HEK293 (cell line): ENCODE measurements around the gene DDI1.

Experiments used
- CTCF ChIA-PET: fragments of 350-600 bp; formaldehyde crosslinking; extraction: SDS; loops from one replicate; lab custom pipeline; 2021; ENCODE audit warnings: antibody characterized with exemption; lab: Yijun Ruan, JAX
- POLR2A ChIA-PET: fragments of 300-600 bp; formaldehyde crosslinking; extraction: SDS; loops from one replicate; lab custom pipeline; 2020; ENCODE audit warnings: antibody characterized with exemption, inconsistent platforms; lab: Yijun Ruan, JAX
- H3K27ac ChIP-seq: fragments of 200-500 bp; sonication (Bioruptor generic); 2 replicates; pipeline ENCODE4 v1.5.1; 2014; ENCODE audit warnings: low read depth, low read length, control low read depth, inconsistent platforms; ENCODE audit errors: extremely low read depth
- H3K36me3 ChIP-seq, 2 experiments: fragments of 200-500 bp in 1 of 2; sonication (Bioruptor generic) in 1 of 2; 1 replicate in 1 of 2; 2 replicates in 1 of 2; pipeline ENCODE4 v1.5.1; 2014 to 2017; ENCODE audit warnings: inconsistent platforms in 2 of 2, low read length in 2 of 2; ENCODE audit not compliant: control insufficient read depth in 2 of 2, insufficient read depth in 1 of 2
- H3K4me1 ChIP-seq: fragments of 200-500 bp; sonication (Bioruptor generic); 2 replicates; pipeline ENCODE4 v1.5.1; 2014; ENCODE audit warnings: mild to moderate bottlenecking, low read length, inconsistent platforms; ENCODE audit not compliant: control insufficient read depth, insufficient read depth
- H3K4me3 ChIP-seq: 2 replicates; pipeline ENCODE4 v1.5.1; 2011; ENCODE audit warnings: low read depth, mild to moderate bottlenecking, control low read depth, low read length, moderate library complexity
- H3K9me3 ChIP-seq: fragments of 200-500 bp; sonication (Bioruptor generic); 2 replicates; pipeline ENCODE4 v1.5.1; 2014; ENCODE audit warnings: low read depth, low read length, inconsistent platforms; ENCODE audit not compliant: control insufficient read depth, insufficient read depth
- GFI1B ChIP-seq: fragments of 450-650 bp; formaldehyde crosslinking; IDR thresholded peaks from 2 replicates; pipeline ENCODE4 v1.5.1; 2016; ENCODE audit warnings: missing biosample characterization, missing genetic modification characterization
- HOXC10 ChIP-seq: sonication (generic); formaldehyde crosslinking; IDR thresholded peaks from 2 replicates; pipeline ENCODE4 v1.8.1; 2023; ENCODE audit warnings: mild to moderate bottlenecking, missing genetic modification reagents
- MEIS1 ChIP-seq: sonication (generic); formaldehyde crosslinking; IDR thresholded peaks from 2 replicates; pipeline ENCODE4 v1.8.1; 2022; ENCODE audit warnings: missing genetic modification reagents, mild to moderate bottlenecking, borderline replicate concordance
- PRDM1 ChIP-seq: fragments of 450-650 bp; formaldehyde crosslinking; IDR thresholded peaks from 2 replicates; pipeline ENCODE4; 2016; ENCODE audit warnings: missing biosample characterization, missing genetic modification characterization
- SP3 ChIP-seq: fragments of 450-650 bp; formaldehyde crosslinking; IDR thresholded peaks from 2 replicates; pipeline ENCODE4 v1.5.1; 2016; ENCODE audit warnings: missing biosample characterization, missing genetic modification characterization
- YY1 ChIP-seq: fragments of 450-650 bp; formaldehyde crosslinking; IDR thresholded peaks from 2 replicates; pipeline ENCODE4 v1.5.1; 2018; ENCODE audit warnings: missing biosample characterization, missing genetic modification characterization
- ZNF114 ChIP-seq: fragments of 450-650 bp; formaldehyde crosslinking; IDR thresholded peaks from 2 replicates; pipeline ENCODE4 v1.5.0; 2017; ENCODE audit warnings: missing biosample characterization, missing genetic modification characterization
- ZNF266 ChIP-seq: fragments of 450-650 bp; formaldehyde crosslinking; IDR thresholded peaks from 2 replicates; pipeline ENCODE4 v1.5.1; 2016; ENCODE audit warnings: missing biosample characterization, missing genetic modification characterization, low read depth
- ZNF404 ChIP-seq: fragments of 450-650 bp; formaldehyde crosslinking; IDR thresholded peaks from 2 replicates; pipeline ENCODE4 v1.5.1; 2017; ENCODE audit warnings: missing biosample characterization, missing genetic modification characterization
- ZNF423 ChIP-seq: fragments of 450-650 bp; formaldehyde crosslinking; IDR thresholded peaks from 2 replicates; pipeline ENCODE4 v1.5.1; 2016; ENCODE audit warnings: missing biosample characterization, missing genetic modification characterization
- ZNF623 ChIP-seq: fragments of 450-650 bp; formaldehyde crosslinking; IDR thresholded peaks from 2 replicates; pipeline ENCODE4 v1.5.1; 2016; ENCODE audit warnings: missing biosample characterization, missing genetic modification characterization
- ZSCAN16 ChIP-seq: fragments of 450-650 bp; formaldehyde crosslinking; IDR thresholded peaks from 2 replicates; pipeline ENCODE4 v1.5.1; 2016; ENCODE audit warnings: missing biosample characterization, missing genetic modification characterization
- TF ChIP-seq, protein P1 (sequence below): fragments of 450-650 bp; formaldehyde crosslinking; IDR thresholded peaks from 2 replicates; pipeline ENCODE4 v1.5.1; 2017; ENCODE audit warnings: missing biosample characterization, missing genetic modification characterization
- TF ChIP-seq, protein P2 (sequence below): fragments of 450-650 bp; formaldehyde crosslinking; IDR thresholded peaks from 2 replicates; pipeline ENCODE4 v1.5.1; 2016; ENCODE audit warnings: missing biosample characterization, missing genetic modification characterization, low read depth
- TF ChIP-seq, protein P3 (sequence below): fragments of 450-650 bp; formaldehyde crosslinking; IDR thresholded peaks from 2 replicates; pipeline ENCODE4 v1.5.1; 2016; ENCODE audit warnings: missing biosample characterization, missing genetic modification characterization
- TF ChIP-seq, protein P4 (sequence below): fragments of 450-650 bp; formaldehyde crosslinking; IDR thresholded peaks from 2 replicates; pipeline ENCODE4 v1.5.1; 2017; ENCODE audit warnings: missing biosample characterization, missing genetic modification characterization

Gene DDI1

DNA sequence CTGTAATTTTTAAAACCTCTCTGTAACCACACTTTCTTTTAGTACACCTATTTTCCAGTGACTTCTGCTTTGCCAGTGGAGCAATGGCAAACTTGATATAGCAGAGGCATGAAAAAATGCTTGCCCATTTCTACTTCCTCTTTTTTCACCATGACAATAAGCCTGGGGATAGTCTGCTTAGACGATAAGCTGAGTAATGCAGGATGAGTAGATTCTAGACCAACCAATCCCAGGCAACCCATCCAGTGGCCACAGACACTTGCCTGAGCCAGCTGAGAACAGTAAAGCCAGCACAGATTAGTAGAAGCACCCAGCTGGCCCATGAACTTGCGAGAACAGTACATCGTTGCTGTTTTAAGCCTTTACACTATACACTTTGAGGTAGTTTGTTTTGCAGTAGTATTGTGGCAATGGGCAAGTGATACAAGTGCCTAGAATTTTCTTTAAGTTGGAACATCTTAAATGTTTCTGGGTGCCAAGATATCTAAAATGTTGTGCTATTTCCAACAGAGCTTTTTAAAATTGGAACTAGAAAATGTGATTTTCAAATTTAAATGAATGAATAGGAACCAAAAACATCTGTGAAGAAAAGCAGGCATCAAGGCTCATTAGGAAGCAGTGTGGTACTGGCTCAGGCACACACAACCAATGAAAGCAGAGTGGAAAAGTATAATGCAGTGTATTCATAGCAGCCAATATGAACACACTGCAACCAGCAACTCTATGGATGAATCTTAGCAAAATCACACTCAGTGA, 37.7 kb downstream of the DDI1 start (continued):
- TF ChIP-seq YY1 (tag by site-specific recombination) (no peak), ZNF623 (no peak), HOXC10 (CRISPR knock-in tag) (no peak)
- TF ChIP-seq, protein P1, sequence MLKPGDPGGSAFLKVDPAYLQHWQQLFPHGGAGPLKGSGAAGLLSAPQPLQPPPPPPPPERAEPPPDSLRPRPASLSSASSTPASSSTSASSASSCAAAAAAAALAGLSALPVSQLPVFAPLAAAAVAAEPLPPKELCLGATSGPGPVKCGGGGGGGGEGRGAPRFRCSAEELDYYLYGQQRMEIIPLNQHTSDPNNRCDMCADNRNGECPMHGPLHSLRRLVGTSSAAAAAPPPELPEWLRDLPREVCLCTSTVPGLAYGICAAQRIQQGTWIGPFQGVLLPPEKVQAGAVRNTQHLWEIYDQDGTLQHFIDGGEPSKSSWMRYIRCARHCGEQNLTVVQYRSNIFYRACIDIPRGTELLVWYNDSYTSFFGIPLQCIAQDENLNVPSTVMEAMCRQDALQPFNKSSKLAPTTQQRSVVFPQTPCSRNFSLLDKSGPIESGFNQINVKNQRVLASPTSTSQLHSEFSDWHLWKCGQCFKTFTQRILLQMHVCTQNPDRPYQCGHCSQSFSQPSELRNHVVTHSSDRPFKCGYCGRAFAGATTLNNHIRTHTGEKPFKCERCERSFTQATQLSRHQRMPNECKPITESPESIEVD, result no peak

DNA sequence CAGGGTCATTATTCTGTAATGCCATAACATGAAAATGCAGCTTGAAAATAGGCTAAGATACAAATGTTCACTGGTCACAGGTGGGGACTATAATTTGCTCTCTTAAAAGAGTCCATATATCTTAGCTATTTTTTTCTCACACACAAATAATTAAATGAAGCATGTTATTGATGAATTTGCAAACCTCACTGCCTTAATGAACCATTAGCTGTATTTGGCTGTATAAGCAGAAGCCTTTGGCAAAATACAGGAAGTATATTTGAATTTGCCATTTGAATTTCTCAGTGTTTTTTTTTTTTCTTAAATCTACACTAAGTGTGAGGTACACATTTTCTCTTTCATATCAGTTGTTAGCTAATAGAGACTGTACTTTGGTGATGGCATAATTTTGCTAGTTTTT, 38.7 kb downstream of the DDI1 start:
- ChIA-PET CTCF (interaction anchor here (0.6 to 0.7 kb wide), 2 partner anchors 199 to 221 kb away, joined by 3 to 4 read pairs; no protein-coding TSS in a partner anchor), POLR2A (no interaction called here)
- H3K4me1 ChIP-seq, result no peaks in the 10 kb centered on the region
- H3K27ac ChIP-seq, result no peak overlapping the region
- TF ChIP-seq ZNF114 (tag by site-specific recombination) (no peak), ZNF404 (tag by site-specific recombination) (no peak), ZSCAN16 (no peak)
- TF ChIP-seq, protein P2, sequence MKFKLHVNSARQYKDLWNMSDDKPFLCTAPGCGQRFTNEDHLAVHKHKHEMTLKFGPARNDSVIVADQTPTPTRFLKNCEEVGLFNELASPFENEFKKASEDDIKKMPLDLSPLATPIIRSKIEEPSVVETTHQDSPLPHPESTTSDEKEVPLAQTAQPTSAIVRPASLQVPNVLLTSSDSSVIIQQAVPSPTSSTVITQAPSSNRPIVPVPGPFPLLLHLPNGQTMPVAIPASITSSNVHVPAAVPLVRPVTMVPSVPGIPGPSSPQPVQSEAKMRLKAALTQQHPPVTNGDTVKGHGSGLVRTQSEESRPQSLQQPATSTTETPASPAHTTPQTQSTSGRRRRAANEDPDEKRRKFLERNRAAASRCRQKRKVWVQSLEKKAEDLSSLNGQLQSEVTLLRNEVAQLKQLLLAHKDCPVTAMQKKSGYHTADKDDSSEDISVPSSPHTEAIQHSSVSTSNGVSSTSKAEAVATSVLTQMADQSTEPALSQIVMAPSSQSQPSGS (tag by site-specific recombination), result no peak
- TF ChIP-seq, protein P3, sequence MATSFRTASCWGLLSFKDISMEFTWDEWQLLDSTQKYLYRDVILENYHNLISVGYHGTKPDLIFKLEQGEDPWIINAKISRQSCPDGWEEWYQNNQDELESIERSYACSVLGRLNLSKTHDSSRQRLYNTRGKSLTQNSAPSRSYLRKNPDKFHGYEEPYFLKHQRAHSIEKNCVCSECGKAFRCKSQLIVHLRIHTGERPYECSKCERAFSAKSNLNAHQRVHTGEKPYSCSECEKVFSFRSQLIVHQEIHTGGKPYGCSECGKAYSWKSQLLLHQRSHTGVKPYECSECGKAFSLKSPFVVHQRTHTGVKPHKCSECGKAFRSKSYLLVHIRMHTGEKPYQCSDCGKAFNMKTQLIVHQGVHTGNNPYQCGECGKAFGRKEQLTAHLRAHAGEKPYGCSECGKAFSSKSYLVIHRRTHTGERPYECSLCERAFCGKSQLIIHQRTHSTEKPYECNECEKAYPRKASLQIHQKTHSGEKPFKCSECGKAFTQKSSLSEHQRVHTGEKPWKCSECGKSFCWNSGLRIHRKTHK (tag by site-specific recombination), result no peak
- no peaks in the 10 kb centered on the region for H3K9me3 ChIP-seq
- H3K36me3 ChIP-seq, result no peaks in the 10 kb centered on the region
- no peak overlapping the region for H3K4me3 ChIP-seq

DNA sequence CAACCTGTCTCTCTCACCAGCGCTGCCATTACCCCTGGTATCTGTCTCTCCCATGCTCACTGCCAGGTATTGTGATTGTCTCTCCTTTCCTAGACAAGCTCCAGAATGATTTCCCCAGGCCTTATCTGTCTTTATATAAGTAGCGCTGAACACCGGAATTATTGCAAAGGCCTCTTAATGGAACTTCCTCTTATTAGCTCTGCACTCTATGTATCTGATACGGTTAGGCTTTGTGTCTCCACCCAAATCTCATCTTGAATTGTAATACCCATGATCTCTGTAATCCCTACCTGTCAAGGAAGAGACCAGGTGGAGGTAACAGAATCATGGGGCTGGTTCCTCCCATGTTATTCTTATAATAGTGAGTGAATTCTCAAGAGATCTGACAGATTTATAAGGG, 39.3 kb downstream of the DDI1 start:
- Histone ChIP-seq H3K9me3 (no peaks in the 10 kb centered on the region), H3K4me1 (no peaks in the 10 kb centered on the region), H3K36me3 (no peaks in the 10 kb centered on the region)
- CTCF ChIA-PET, result no interaction called here
- TF ChIP-seq PRDM1 (no peak), SP3 (no peak), MEIS1 (CRISPR knock-in tag) (no peak), GFI1B (tag by site-specific recombination) (no peak), ZNF266 (tag by site-specific recombination) (no peak), ZNF423 (tag by site-specific recombination) (no peak)
- TF ChIP-seq, protein P4, sequence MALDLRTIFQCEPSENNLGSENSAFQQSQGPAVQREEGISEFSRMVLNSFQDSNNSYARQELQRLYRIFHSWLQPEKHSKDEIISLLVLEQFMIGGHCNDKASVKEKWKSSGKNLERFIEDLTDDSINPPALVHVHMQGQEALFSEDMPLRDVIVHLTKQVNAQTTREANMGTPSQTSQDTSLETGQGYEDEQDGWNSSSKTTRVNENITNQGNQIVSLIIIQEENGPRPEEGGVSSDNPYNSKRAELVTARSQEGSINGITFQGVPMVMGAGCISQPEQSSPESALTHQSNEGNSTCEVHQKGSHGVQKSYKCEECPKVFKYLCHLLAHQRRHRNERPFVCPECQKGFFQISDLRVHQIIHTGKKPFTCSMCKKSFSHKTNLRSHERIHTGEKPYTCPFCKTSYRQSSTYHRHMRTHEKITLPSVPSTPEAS (tag by site-specific recombination), result no peak
- TF ChIP-seq, all 188 proteins: peak for 0
- Histone ChIP-seq H3K4me3 (no peak overlapping the region), H3K27ac (no peak overlapping the region)
- POLR2A ChIA-PET, result no interaction called here
